HEK293 (cell line): ENCODE data around the gene ELAVL2.
A peak's percentile ranks its signal among the peaks of the same experiment; 100 is the strongest.
"Not testable (repeated sequence)": the region's sequence is repeated elsewhere in the genome, so short reads cannot be mapped to it uniquely, and the experiment has no call there.

ENCODE experiments used
- CTCF ChIA-PET: fragments of 350-600 bp; formaldehyde crosslinking; extraction: SDS; loops from one replicate; lab custom pipeline; 2021; ENCODE audit warnings: antibody characterized with exemption; lab: Yijun Ruan, JAX
- POLR2A ChIA-PET: fragments of 300-600 bp; formaldehyde crosslinking; extraction: SDS; loops from one replicate; lab custom pipeline; 2020; ENCODE audit warnings: antibody characterized with exemption, inconsistent platforms; lab: Yijun Ruan, JAX
- H3K27ac ChIP-seq: fragments of 200-500 bp; sonication (Bioruptor generic); 2 replicates; pipeline ENCODE4 v1.5.1; 2014; ENCODE audit warnings: low read depth, low read length, control low read depth, inconsistent platforms; ENCODE audit errors: extremely low read depth
- H3K36me3 ChIP-seq, 2 experiments: fragments of 200-500 bp in 1 of 2; sonication (Bioruptor generic) in 1 of 2; 1 replicate in 1 of 2; 2 replicates in 1 of 2; pipeline ENCODE4 v1.5.1; 2014 to 2017; ENCODE audit warnings: inconsistent platforms in 2 of 2, low read length in 2 of 2; ENCODE audit not compliant: control insufficient read depth in 2 of 2, insufficient read depth in 1 of 2
- H3K4me1 ChIP-seq: fragments of 200-500 bp; sonication (Bioruptor generic); 2 replicates; pipeline ENCODE4 v1.5.1; 2014; ENCODE audit warnings: mild to moderate bottlenecking, low read length, inconsistent platforms; ENCODE audit not compliant: control insufficient read depth, insufficient read depth
- H3K4me3 ChIP-seq: 2 replicates; pipeline ENCODE4 v1.5.1; 2011; ENCODE audit warnings: low read depth, mild to moderate bottlenecking, control low read depth, low read length, moderate library complexity
- H3K9me3 ChIP-seq: fragments of 200-500 bp; sonication (Bioruptor generic); 2 replicates; pipeline ENCODE4 v1.5.1; 2014; ENCODE audit warnings: low read depth, low read length, inconsistent platforms; ENCODE audit not compliant: control insufficient read depth, insufficient read depth
- EGR2 ChIP-seq: fragments of 450-650 bp; formaldehyde crosslinking; IDR thresholded peaks from 2 replicates; pipeline ENCODE4 v1.5.1; 2016; ENCODE audit warnings: low read depth, missing biosample characterization, missing genetic modification characterization
- KLF16 ChIP-seq: fragments of 450-650 bp; formaldehyde crosslinking; IDR thresholded peaks from 2 replicates; pipeline ENCODE4 v1.5.1; 2017; ENCODE audit warnings: missing biosample characterization, missing genetic modification characterization
- KLF9 ChIP-seq: fragments of 450-650 bp; formaldehyde crosslinking; IDR thresholded peaks from 2 replicates; pipeline ENCODE4 v1.5.1; 2016; ENCODE audit warnings: missing biosample characterization, missing genetic modification characterization, low read depth
- SP7 ChIP-seq: fragments of 450-650 bp; formaldehyde crosslinking; IDR thresholded peaks from 2 replicates; pipeline ENCODE4 v1.5.1; 2016; ENCODE audit warnings: missing biosample characterization, missing genetic modification characterization
- WT1 ChIP-seq: fragments of 450-650 bp; formaldehyde crosslinking; IDR thresholded peaks from 2 replicates; pipeline ENCODE4 v1.5.1; 2016; ENCODE audit warnings: missing biosample characterization, missing genetic modification characterization
- ZFHX2 ChIP-seq: fragments of 450-650 bp; formaldehyde crosslinking; conservative IDR thresholded peaks from 2 replicates; pipeline ENCODE4 v1.5.1; 2016; ENCODE audit warnings: missing biosample characterization, missing genetic modification characterization
- ZNF146 ChIP-seq: fragments of 450-650 bp; formaldehyde crosslinking; IDR thresholded peaks from 2 replicates; pipeline ENCODE4 v1.5.1; 2016; ENCODE audit warnings: missing biosample characterization, missing genetic modification characterization
- ZNF274 ChIP-seq, 2 experiments: fragments of 200-500 bp in 1 of 2; fragments of 450-650 bp in 1 of 2; sonication (Bioruptor generic) in 1 of 2; formaldehyde crosslinking in 1 of 2; IDR thresholded peaks; 2 replicates each; pipeline versions ENCODE4 v1.5.1 to v1.6.1; 2014 to 2016; ENCODE audit warnings: borderline replicate concordance in 1 of 2, inconsistent platforms in 1 of 2, low read length in 1 of 2, missing biosample characterization in 1 of 2, missing genetic modification characterization in 1 of 2
- ZNF292 ChIP-seq: fragments of 450-650 bp; formaldehyde crosslinking; IDR thresholded peaks from 2 replicates; pipeline ENCODE4 v1.5.1; 2016; ENCODE audit warnings: low read depth, missing biosample characterization, missing genetic modification characterization, borderline replicate concordance
- ZNF341 ChIP-seq: fragments of 450-650 bp; formaldehyde crosslinking; IDR thresholded peaks from 2 replicates; pipeline ENCODE4; 2016; ENCODE audit warnings: low read depth, missing biosample characterization, missing genetic modification characterization
- ZNF707 ChIP-seq: fragments of 450-650 bp; formaldehyde crosslinking; IDR thresholded peaks from 2 replicates; pipeline ENCODE4 v1.5.1; 2016; ENCODE audit warnings: missing biosample characterization, missing genetic modification characterization
- TF ChIP-seq, protein P1 (sequence below): fragments of 450-650 bp; formaldehyde crosslinking; IDR thresholded peaks from 2 replicates; pipeline ENCODE4 v1.5.1; 2016; ENCODE audit warnings: missing biosample characterization, missing genetic modification characterization
- TF ChIP-seq, protein P2 (sequence below): fragments of 450-650 bp; formaldehyde crosslinking; IDR thresholded peaks from 2 replicates; pipeline ENCODE4 v1.5.1; 2017; ENCODE audit warnings: missing biosample characterization, missing genetic modification characterization
- TF ChIP-seq, protein P3 (sequence below): fragments of 450-650 bp; formaldehyde crosslinking; IDR thresholded peaks from 2 replicates; pipeline ENCODE4; 2016; ENCODE audit warnings: missing biosample characterization, missing genetic modification characterization
- TF ChIP-seq, protein P4 (sequence below): fragments of 450-650 bp; IDR thresholded peaks from 2 replicates; pipeline ENCODE4 v1.5.1; 2018; ENCODE audit warnings: missing biosample characterization, mild to moderate bottlenecking, missing genetic modification characterization
- TF ChIP-seq, protein P5 (sequence below): fragments of 450-650 bp; formaldehyde crosslinking; IDR thresholded peaks from 2 replicates; pipeline ENCODE4 v1.5.1; 2017; ENCODE audit warnings: missing biosample characterization, missing genetic modification characterization
- TF ChIP-seq, protein P6 (sequence below): fragments of 450-650 bp; formaldehyde crosslinking; IDR thresholded peaks from 2 replicates; pipeline ENCODE4 v1.5.1; 2016; ENCODE audit warnings: missing biosample characterization, missing genetic modification characterization
- TF ChIP-seq, protein P7 (sequence below): fragments of 450-650 bp; formaldehyde crosslinking; IDR thresholded peaks from 2 replicates; pipeline ENCODE4 v1.5.1; 2016; ENCODE audit warnings: missing biosample characterization, missing genetic modification characterization

The ELAVL2 gene

DNA sequence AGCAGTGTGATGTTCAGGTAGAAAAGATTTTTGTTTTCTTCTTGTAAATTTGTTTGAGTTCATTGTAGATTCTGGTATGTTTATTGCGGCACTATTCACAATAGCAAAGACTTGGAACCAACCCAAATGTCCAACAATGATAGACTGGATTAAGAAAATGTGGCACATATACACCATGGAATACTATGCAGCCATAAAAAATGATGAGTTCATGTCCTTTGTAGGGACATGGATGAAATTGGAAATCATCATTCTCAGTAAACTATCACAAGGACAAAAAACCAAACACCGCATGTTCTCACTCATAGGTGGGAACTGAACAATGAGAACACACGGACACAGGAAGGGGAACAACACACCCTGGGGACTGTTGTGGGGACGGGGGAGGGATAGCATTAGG is 103.0 kb downstream of the ELAVL2 start:
- TF ChIP-seq ZNF146, result peak; percentile 78
- TF ChIP-seq, protein P1, sequence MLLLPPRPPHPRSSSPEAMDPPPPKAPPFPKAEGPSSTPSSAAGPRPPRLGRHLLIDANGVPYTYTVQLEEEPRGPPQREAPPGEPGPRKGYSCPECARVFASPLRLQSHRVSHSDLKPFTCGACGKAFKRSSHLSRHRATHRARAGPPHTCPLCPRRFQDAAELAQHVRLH (tag by site-specific recombination), result peak; percentile 61; the same call in 1 of the 2 replicates
- TF ChIP-seq, all 188 proteins: peak for 2; not testable (repeated sequence) for 186
- CTCF ChIA-PET, result interaction anchor here (0.5 kb wide), 1 partner anchor 63 kb away, joined by 4 read pairs; no protein-coding TSS in a partner anchor
- H3K36me3 ChIP-seq, H3K27ac ChIP-seq, POLR2A ChIA-PET, H3K9me3 ChIP-seq, H3K4me3 ChIP-seq: not testable (repeated sequence)
- H3K4me1 ChIP-seq, result peaks cover 17% of the 10 kb centered on the region

DNA sequence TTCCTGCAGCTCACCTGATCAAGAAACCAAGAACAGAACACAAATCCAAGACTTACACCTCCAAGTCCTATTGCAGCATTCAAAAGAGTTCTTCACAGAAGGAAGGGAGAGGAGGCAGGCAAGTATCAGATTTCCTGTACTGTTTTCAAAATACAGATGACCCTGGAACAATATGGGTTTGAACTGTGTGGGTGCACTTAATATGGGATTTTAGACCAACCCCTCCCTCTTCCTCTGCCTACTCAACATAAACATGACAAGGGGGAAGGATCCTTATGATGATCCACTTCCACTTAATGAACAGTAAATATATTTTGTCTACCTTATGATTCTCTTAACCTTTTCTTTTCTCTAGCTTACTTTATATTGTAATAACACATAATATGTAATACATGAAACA is 104.6 kb downstream of the ELAVL2 start:
- CTCF ChIA-PET, result interaction anchor here (0.6 kb wide), 2 partner anchors 434 to 1415 kb away, joined by 3 to 6 read pairs; no protein-coding TSS in a partner anchor
- POLR2A ChIA-PET, result no interaction called here
- H3K4me3 ChIP-seq, result no peak overlapping the region
- no peaks in the 10 kb centered on the region for H3K36me3 ChIP-seq
- no peaks in the 10 kb centered on the region for H3K9me3 ChIP-seq
- H3K27ac ChIP-seq, result no peak overlapping the region
- peaks cover 23% of the 10 kb centered on the region for H3K4me1 ChIP-seq
- TF ChIP-seq ZNF707, result no peak
- TF ChIP-seq EGR2, result peak; percentile 88
- TF ChIP-seq ZFHX2 (tag by site-specific recombination), result peak; percentile 82

DNA sequence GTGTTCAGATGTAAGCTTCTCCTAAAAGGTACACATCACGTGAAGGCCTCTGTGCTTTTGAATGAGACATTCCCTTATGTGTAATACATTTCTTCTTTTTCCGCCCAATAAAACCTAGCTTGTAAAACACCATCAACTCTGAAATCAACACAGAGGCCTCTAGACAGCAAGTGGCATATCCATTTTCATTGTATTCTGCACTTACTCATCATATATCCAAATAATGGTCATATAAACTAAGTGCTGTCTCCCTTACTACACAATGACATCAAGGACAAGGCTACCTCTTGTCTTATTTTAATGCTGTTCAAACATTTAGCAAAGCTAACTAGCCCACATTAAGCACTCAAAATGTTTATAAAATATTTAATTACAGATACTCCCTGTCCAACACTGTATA is 108.5 kb downstream of the ELAVL2 start:
- Histone ChIP-seq H3K9me3 (no peaks in the 10 kb centered on the region), H3K36me3 (no peaks in the 10 kb centered on the region), H3K27ac (no peak overlapping the region), H3K4me1 (peaks cover 19% of the 10 kb centered on the region), H3K4me3 (no peak overlapping the region)
- CTCF ChIA-PET, result interaction anchor here (0.5 kb wide), 1 partner anchor 131 kb away, joined by 3 read pairs; no protein-coding TSS in a partner anchor
- POLR2A ChIA-PET, result no interaction called here
- TF ChIP-seq ZNF341 (tag by site-specific recombination), result no peak
- TF ChIP-seq KLF9 (tag by site-specific recombination), result no peak
- TF ChIP-seq, protein P2, sequence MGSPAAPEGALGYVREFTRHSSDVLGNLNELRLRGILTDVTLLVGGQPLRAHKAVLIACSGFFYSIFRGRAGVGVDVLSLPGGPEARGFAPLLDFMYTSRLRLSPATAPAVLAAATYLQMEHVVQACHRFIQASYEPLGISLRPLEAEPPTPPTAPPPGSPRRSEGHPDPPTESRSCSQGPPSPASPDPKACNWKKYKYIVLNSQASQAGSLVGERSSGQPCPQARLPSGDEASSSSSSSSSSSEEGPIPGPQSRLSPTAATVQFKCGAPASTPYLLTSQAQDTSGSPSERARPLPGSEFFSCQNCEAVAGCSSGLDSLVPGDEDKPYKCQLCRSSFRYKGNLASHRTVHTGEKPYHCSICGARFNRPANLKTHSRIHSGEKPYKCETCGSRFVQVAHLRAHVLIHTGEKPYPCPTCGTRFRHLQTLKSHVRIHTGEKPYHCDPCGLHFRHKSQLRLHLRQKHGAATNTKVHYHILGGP, result no peak
- TF ChIP-seq, protein P3, sequence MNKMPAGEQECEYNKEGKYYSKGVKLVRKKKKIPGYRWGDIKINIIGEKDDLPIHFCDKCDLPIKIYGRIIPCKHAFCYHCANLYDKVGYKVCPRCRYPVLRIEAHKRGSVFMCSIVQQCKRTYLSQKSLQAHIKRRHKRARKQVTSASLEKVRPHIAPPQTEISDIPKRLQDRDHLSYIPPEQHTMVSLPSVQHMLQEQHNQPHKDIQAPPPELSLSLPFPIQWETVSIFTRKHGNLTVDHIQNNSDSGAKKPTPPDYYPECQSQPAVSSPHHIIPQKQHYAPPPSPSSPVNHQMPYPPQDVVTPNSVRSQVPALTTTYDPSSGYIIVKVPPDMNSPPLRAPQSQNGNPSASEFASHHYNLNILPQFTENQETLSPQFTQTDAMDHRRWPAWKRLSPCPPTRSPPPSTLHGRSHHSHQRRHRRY (tag by site-specific recombination), result no peak
- TF ChIP-seq, protein P4, sequence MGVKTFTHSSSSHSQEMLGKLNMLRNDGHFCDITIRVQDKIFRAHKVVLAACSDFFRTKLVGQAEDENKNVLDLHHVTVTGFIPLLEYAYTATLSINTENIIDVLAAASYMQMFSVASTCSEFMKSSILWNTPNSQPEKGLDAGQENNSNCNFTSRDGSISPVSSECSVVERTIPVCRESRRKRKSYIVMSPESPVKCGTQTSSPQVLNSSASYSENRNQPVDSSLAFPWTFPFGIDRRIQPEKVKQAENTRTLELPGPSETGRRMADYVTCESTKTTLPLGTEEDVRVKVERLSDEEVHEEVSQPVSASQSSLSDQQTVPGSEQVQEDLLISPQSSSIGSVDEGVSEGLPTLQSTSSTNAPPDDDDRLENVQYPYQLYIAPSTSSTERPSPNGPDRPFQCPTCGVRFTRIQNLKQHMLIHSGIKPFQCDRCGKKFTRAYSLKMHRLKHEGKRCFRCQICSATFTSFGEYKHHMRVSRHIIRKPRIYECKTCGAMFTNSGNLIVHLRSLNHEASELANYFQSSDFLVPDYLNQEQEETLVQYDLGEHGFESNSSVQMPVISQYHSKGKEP (tag by site-specific recombination), result peak; percentile 46; the same call in 1 of the 2 replicates
- TF ChIP-seq KLF16 (tag by site-specific recombination), result no peak
- TF ChIP-seq WT1, result peak; percentile 100
- TF ChIP-seq, protein P5, sequence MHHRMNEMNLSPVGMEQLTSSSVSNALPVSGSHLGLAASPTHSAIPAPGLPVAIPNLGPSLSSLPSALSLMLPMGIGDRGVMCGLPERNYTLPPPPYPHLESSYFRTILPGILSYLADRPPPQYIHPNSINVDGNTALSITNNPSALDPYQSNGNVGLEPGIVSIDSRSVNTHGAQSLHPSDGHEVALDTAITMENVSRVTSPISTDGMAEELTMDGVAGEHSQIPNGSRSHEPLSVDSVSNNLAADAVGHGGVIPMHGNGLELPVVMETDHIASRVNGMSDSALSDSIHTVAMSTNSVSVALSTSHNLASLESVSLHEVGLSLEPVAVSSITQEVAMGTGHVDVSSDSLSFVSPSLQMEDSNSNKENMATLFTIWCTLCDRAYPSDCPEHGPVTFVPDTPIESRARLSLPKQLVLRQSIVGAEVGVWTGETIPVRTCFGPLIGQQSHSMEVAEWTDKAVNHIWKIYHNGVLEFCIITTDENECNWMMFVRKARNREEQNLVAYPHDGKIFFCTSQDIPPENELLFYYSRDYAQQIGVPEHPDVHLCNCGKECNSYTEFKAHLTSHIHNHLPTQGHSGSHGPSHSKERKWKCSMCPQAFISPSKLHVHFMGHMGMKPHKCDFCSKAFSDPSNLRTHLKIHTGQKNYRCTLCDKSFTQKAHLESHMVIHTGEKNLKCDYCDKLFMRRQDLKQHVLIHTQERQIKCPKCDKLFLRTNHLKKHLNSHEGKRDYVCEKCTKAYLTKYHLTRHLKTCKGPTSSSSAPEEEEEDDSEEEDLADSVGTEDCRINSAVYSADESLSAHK (tag by site-specific recombination), result peak; percentile 80
- TF ChIP-seq, protein P6, sequence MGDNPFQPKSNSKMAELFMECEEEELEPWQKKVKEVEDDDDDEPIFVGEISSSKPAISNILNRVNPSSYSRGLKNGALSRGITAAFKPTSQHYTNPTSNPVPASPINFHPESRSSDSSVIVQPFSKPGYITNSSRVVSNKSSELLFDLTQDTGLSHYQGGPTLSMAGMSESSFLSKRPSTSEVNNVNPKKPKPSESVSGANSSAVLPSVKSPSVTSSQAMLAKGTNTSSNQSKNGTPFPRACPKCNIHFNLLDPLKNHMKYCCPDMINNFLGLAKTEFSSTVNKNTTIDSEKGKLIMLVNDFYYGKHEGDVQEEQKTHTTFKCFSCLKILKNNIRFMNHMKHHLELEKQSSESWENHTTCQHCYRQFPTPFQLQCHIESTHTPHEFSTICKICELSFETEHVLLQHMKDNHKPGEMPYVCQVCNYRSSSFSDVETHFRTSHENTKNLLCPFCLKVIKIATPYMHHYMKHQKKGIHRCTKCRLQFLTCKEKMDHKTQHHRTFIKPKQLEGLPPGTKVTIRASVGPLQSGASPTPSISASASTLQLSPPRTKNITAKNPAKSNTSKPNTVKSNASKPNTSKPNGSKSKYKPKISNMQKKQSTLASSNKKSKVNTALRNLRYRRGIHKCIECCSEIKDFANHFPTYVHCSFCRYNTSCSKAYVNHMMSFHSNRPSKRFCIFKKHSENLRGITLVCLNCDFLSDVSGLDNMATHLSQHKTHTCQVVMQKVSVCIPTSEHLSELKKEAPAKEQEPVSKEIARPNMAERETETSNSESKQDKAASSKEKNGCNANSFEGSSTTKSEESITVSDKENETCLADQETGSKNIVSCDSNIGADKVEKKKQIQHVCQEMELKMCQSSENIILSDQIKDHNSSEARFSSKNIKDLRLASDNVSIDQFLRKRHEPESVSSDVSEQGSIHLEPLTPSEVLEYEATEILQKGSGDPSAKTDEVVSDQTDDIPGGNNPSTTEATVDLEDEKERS (tag by site-specific recombination), result no peak
- TF ChIP-seq ZNF292 (tag by site-specific recombination), result no peak
- TF ChIP-seq SP7, result peak; percentile 89
- TF ChIP-seq ZNF274 (IDR thresholded peaks at IDR 0.05; ENCODE audit: low read length), result no peak
- TF ChIP-seq ZNF274 (tag by site-specific recombination; IDR thresholded peaks at IDR 0.05; ENCODE audit: borderline replicate concordance), result no peak
- TF ChIP-seq, protein P7, sequence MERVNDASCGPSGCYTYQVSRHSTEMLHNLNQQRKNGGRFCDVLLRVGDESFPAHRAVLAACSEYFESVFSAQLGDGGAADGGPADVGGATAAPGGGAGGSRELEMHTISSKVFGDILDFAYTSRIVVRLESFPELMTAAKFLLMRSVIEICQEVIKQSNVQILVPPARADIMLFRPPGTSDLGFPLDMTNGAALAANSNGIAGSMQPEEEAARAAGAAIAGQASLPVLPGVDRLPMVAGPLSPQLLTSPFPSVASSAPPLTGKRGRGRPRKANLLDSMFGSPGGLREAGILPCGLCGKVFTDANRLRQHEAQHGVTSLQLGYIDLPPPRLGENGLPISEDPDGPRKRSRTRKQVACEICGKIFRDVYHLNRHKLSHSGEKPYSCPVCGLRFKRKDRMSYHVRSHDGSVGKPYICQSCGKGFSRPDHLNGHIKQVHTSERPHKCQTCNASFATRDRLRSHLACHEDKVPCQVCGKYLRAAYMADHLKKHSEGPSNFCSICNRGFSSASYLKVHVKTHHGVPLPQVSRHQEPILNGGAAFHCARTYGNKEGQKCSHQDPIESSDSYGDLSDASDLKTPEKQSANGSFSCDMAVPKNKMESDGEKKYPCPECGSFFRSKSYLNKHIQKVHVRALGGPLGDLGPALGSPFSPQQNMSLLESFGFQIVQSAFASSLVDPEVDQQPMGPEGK (tag by site-specific recombination), result 0 out of 2 replicates have a peak, but pooled peaks have one; percentile 22
